Mucosa of descending colon (tissue), 3 donors: Measurements from ENCODE around the gene B3GNT7. TPM values are rescaled to one million over a fixed set of nuclear protein-coding genes. Genes with fewer than 3 reads are reported as not detected.
A peak's percentile ranks its signal among the peaks of the same experiment; 100 is the strongest.
"Not testable (repeated sequence)": the region's sequence is repeated elsewhere in the genome, so short reads cannot be mapped to it uniquely, and the experiment has no call there.

Source experiments
- ATAC-seq: fragments of 200-7000 bp; cut with Tn5 transposase; one replicate; pipeline ENCODE4 v1.9.1; 2020; ENCODE audit warnings: mild to moderate bottlenecking, moderate library complexity
- DNase-seq, 3 donors: peaks; one replicate each; pipeline ENCODE4 v3.0.0-alpha.2; 2020
- H3K36me3 ChIP-seq: fragments of 200-600 bp; one replicate; pipeline ENCODE4 v1.8.0; 2021; ENCODE audit warnings: low read depth, mild to moderate bottlenecking
- H3K4me1 ChIP-seq: fragments of 200-600 bp; one replicate; pipeline ENCODE4 v1.8.0; 2021; ENCODE audit warnings: low read depth, mild to moderate bottlenecking
- H3K4me3 ChIP-seq: fragments of 200-600 bp; one replicate; pipeline ENCODE4 v1.8.0; 2021; ENCODE audit warnings: mild to moderate bottlenecking
- H3K9me3 ChIP-seq: fragments of 200-600 bp; one replicate; pipeline ENCODE4 v1.8.0; 2021; ENCODE audit warnings: mild to moderate bottlenecking
- intact Hi-C, 2 donors: fragments of 100-400 bp; cut with DNase I in 1 of 2; cut with micrococcal nuclease in 1 of 2; formaldehyde crosslinking; loops; one replicate each; pipeline versions ENCODE4 v1.11.0 to v1.11.1; 2022; cut with DNase I, micrococcal nuclease
- total RNA-seq, 3 donors: library from RNA; stranded (reverse); fragmentation: NEBNext Ultra II Directional in 2 of 3; extraction: Animal tissue kit (Norgen Biotek cat#: 25700) in 2 of 3; gene quantifications; one replicate each; pipeline versions ENCODE4 v1.2.1 to v1.2.4, GENCODE V29; 2021 to 2023
- TF ChIP-seq, protein P1 (sequence below): fragments of 200-600 bp; IDR thresholded peaks from one replicate; pipeline ENCODE4 v1.8.0; 2022; ENCODE audit warnings: antibody characterized with exemption, mild to moderate bottlenecking
- donor health status: DM: no; HTN: no; CAD: no; lungs with moderate emphysema.
- donor health status: DM: no; HTN: no; CAD: no.
- donor health status: DM: no; HTN: yes; CAD: no.

The B3GNT7 gene
- total RNA-seq, 3 donors from 2014 or later = 77.7 to 330 (median 149) TPM

GRCh38 chr2:231405601-231406367 is 10.3 kb downstream of the B3GNT7 start:
- intact Hi-C loops = loop anchor here in 1 of 2 donors (5.0 kb wide), 1 partner anchor 178 kb away; no protein-coding TSS in a partner anchor
- TF ChIP-seq, protein P1, sequence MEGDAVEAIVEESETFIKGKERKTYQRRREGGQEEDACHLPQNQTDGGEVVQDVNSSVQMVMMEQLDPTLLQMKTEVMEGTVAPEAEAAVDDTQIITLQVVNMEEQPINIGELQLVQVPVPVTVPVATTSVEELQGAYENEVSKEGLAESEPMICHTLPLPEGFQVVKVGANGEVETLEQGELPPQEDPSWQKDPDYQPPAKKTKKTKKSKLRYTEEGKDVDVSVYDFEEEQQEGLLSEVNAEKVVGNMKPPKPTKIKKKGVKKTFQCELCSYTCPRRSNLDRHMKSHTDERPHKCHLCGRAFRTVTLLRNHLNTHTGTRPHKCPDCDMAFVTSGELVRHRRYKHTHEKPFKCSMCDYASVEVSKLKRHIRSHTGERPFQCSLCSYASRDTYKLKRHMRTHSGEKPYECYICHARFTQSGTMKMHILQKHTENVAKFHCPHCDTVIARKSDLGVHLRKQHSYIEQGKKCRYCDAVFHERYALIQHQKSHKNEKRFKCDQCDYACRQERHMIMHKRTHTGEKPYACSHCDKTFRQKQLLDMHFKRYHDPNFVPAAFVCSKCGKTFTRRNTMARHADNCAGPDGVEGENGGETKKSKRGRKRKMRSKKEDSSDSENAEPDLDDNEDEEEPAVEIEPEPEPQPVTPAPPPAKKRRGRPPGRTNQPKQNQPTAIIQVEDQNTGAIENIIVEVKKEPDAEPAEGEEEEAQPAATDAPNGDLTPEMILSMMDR = peak; percentile 16
- H3K4me1 ChIP-seq, H3K9me3 ChIP-seq, DNase-seq, H3K4me3 ChIP-seq, H3K36me3 ChIP-seq, ATAC-seq: not testable (repeated sequence)

- H3K36me3 ChIP-seq, H3K4me3 ChIP-seq, ATAC-seq, H3K9me3 ChIP-seq, DNase-seq: not testable (repeated sequence)
- peaks cover 12% of the 10 kb centered on the region for H3K4me1 ChIP-seq
- intact Hi-C loops = loop anchor here in 1 of 2 donors (5.0 kb wide), 1 partner anchor 180 kb away; no protein-coding TSS in a partner anchor
These were observed 12.2 kb downstream of the B3GNT7 start for GRCh38 chr2:231407686-231408085.

DNA sequence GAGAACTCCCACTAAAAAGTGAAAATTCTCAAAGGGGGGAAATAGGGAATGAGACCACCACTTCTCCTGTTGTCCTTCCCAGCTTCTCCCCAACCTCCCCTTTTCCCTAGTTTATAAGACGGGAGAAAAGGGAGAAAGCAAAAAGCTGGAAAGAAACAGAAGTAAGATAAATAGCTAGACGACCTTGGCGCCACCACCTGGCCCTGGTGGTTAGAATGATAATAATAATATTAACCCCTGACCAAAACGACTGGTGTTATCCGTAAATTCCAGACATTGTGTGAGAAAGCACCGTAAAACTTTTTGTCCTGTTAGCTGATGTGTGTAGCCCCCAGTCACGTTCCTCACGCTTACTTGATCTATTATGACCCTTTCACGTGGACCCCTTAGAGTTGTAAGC is 12.8 kb downstream of the B3GNT7 start:
- H3K4me3 ChIP-seq, DNase-seq, ATAC-seq, H3K36me3 ChIP-seq, H3K9me3 ChIP-seq: not testable (repeated sequence)
- peaks cover 17% of the 10 kb centered on the region for H3K4me1 ChIP-seq
- intact Hi-C loops = loop anchor here in 1 of 2 donors (5.0 kb wide), 1 partner anchor 181 kb away; no protein-coding TSS in a partner anchor

DNA sequence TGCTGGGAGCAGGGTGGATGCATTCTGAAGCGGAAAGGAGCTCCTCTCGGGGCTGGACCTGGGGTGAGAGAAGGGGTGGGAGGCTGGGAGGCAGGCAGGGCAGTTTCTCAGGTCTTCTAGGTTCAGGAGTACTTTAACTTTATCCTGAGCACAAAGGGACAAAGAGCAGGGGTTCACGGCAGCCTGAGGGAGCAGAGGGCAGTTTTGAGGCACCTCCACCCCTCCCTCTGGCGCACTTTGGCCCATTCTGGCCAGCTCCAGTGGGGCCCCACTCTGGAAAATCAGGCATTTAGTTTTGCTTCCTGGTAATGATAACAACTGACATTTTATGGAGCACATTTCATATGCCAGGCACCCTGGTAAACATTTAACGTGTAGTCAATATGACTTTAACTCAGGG is 14.3 kb downstream of the B3GNT7 start:
- TF ChIP-seq, protein P1 = no peak
- intact Hi-C loops = loop anchor here (5.0 to 10.0 kb wide), 5 partner anchors 115 to 305 kb away; no protein-coding TSS in a partner anchor
- H3K36me3 ChIP-seq = no peaks in the 10 kb centered on the region
- peaks cover 17% of the 10 kb centered on the region for H3K4me1 ChIP-seq
- DNase-seq (peak; percentile 69 to 80 (median 78)), ATAC-seq (peak; percentile 60)
- no peaks in the 10 kb centered on the region for H3K9me3 ChIP-seq
- no peak overlapping the region for H3K4me3 ChIP-seq

DNA sequence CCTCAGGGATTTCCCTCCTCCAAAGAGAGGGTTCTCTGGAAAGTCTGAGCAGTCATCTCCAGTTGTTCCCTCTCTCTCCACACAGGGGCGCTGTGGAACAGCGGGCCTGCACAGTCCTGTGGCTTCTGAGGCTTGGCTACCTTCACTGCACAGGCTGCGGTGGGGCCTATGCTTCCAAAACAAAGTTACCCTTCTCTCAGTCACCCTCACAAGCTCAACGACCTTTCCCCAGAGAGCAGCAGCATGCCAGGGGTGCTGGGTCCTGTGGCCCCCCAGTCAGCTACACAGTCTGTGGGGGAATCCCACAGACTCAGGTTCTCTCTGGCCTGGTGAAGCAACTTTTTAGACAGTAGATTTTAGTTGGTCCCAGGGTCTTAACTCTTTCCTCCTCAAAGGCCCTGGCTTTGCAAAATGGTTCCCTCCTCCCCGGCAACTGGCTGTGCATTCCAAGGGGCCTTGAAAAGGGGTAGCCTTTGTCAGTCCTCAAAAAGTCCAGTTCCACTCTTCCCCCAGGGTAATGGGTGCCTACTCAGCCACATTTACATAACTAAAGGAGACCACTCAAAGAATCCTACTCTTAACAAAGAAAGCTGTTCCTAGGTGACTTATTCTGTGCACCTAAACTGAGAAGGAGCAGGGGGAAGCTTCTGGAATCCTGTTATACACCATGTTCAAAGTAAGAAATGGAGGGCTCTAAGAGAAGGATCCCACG is 14.9 kb downstream of the B3GNT7 start:
- intact Hi-C loops = loop anchor here (5.0 to 10.0 kb wide), 4 partner anchors 116 to 306 kb away; no protein-coding TSS in a partner anchor
- ATAC-seq (peak; percentile 15), DNase-seq (peak in 1 of 3 donors; percentile 70)
- Histone ChIP-seq H3K4me1 (peaks cover 22% of the 10 kb centered on the region), H3K36me3 (no peaks in the 10 kb centered on the region), H3K4me3 (no peak overlapping the region), H3K9me3 (no peaks in the 10 kb centered on the region)
- TF ChIP-seq, protein P1 = no peak

DNA sequence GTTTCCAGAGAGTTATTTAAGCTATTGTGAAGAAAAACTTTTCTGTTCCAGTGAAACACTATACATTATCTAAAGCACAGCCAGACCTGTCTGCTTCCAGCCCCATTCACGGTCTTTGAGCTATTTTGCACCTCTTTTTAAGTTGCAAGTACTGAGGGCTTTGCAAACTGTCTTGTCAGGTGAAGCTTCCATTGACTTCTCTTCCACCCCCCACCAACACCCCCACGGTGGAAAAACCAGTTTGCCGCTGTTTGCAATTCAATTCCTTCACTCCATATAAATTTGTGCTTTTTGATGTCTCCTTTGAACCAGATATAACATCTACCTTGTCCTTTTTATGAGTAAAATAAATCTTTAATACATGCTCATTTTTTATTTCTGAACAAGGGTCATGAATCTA is 15.7 kb downstream of the B3GNT7 start:
- H3K4me3 ChIP-seq = no peak overlapping the region
- ATAC-seq (no peak), DNase-seq (no peak)
- H3K9me3 ChIP-seq = no peaks in the 10 kb centered on the region
- no peaks in the 10 kb centered on the region for H3K36me3 ChIP-seq
- H3K4me1 ChIP-seq = peaks cover 22% of the 10 kb centered on the region
- TF ChIP-seq, protein P1 = no peak
- intact Hi-C loops = loop anchor here (5.0 to 10.0 kb wide), 4 partner anchors 116 to 306 kb away; no protein-coding TSS in a partner anchor
